Breast epithelium (tissue), 4 donors: ENCODE measurements around the gene INS. TPM values are rescaled to one million over a fixed set of nuclear protein-coding genes. Genes with fewer than 3 reads are reported as not detected.

Source experiments
- DNase-seq, 2 donors: peaks; one replicate each; pipeline ENCODE4 v3.0.0-alpha.2; 2019; ENCODE audit warnings: low spot score in 2 of 2
- H3K27ac ChIP-seq, 2 donors: fragments of 200-600 bp; sonication (generic) in 1 of 2; one replicate each; pipeline ENCODE4 v1.5.1; 2016 to 2019; ENCODE audit warnings: mild to moderate bottlenecking in 1 of 2
- H3K27me3 ChIP-seq, 2 donors: fragments of 200-600 bp; sonication (generic) in 1 of 2; one replicate each; pipeline versions ENCODE4 v1.5.1 to v1.6.0; 2017 to 2019; ENCODE audit warnings: control low read depth in 1 of 2, mild to moderate bottlenecking in 1 of 2
- H3K36me3 ChIP-seq: fragments of 200-600 bp; one replicate; pipeline ENCODE4 v1.5.1; 2019
- H3K4me1 ChIP-seq, 2 donors: fragments of 200-600 bp; sonication (generic); one replicate each; pipeline ENCODE4 v1.5.1; 2016 to 2019; ENCODE audit warnings: control low read depth in 1 of 2
- H3K4me3 ChIP-seq, 3 donors: fragments of 200-600 bp; sonication (generic); 1 replicate in 2 of 3; 2 replicates in 1 of 3; pipeline ENCODE4 v1.5.1; 2016 to 2019; ENCODE audit warnings: mild to moderate bottlenecking in 3 of 3, moderate library complexity in 2 of 3
- H3K9me3 ChIP-seq, 2 donors: fragments of 200-600 bp; sonication (generic) in 1 of 2; one replicate each; pipeline ENCODE4 v1.5.1; 2016 to 2019; ENCODE audit warnings: control low read depth in 1 of 2
- POLR2A ChIP-seq: fragments of 450-650 bp; IDR thresholded peaks from one replicate; pipeline ENCODE4 v1.6.1; 2016; ENCODE audit warnings: antibody characterized with exemption, mild to moderate bottlenecking, moderate library complexity
- POLR2AphosphoS5 ChIP-seq, 3 donors: sonication (generic); formaldehyde crosslinking; IDR thresholded peaks; one replicate each; pipeline ENCODE4 v1.6.1; 2017; ENCODE audit warnings: antibody characterized with exemption in 3 of 3
- intact Hi-C: fragments of 100-400 bp; cut with DNase I; formaldehyde crosslinking; loops from one replicate; pipeline ENCODE4 v1.15.1; 2023; ENCODE audit warnings: low total_unique reads
- total RNA-seq, 3 donors: library from RNA; depleted of rRNA; stranded (reverse); fragments of >200 nt; gene quantifications; one replicate each; pipeline ENCODE4 v1.1.0, GENCODE V29; 2016
- TF ChIP-seq, protein P1 (sequence below), 3 donors: fragments of 450-650 bp; IDR thresholded peaks; one replicate each; pipeline ENCODE4 v1.5.1; 2016 to 2017; ENCODE audit warnings: antibody characterized with exemption in 3 of 3, mild to moderate bottlenecking in 3 of 3, moderate library complexity in 3 of 3

INS gene
- total RNA-seq, 3 donors from 2014 or later = not detected

DNA sequence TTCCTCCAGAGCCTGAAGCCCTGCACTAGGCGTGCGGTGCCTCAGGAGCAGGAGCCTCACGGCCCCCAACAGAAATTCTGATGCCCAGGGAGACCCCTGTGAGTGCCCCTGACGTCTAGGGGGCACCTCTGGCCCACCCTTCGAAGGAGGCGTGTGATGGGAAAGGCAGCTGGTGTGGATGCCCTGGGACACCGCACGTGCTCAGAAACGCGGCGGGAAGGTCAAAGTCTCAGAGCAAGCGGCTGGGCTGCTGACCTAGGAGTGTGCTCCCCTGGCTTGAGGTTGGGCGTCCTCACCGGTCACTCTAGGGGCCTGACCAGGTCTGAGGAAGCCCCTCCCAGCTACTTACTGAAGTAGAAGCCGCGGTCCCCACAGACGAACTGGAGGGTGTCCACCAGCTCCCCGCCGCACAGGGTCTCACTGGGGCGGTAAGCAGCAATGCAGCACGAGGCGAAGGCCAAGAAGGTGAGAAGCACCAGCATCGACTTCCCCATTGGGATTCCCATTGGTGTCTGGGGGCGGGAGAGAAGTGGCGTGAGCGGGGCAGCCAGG is 25.9 kb downstream of the INS start:
- Histone ChIP-seq H3K4me1 (peaks cover 7 to 8% of the 10 kb centered on the region in 2 donors), H3K27me3 (peaks cover 9 to 80% of the 10 kb centered on the region in 2 donors), H3K4me3 (no peak overlapping the region), H3K27ac (no peak overlapping the region), H3K9me3 (no peaks in the 10 kb centered on the region), H3K36me3 (no peaks in the 10 kb centered on the region)
- intact Hi-C loops = no loop called here
- DNase-seq = no peak
- TF ChIP-seq POLR2A (no peak), POLR2AphosphoS5 (IDR thresholded peaks at IDR 0.05) (no peak)
- TF ChIP-seq, protein P1, sequence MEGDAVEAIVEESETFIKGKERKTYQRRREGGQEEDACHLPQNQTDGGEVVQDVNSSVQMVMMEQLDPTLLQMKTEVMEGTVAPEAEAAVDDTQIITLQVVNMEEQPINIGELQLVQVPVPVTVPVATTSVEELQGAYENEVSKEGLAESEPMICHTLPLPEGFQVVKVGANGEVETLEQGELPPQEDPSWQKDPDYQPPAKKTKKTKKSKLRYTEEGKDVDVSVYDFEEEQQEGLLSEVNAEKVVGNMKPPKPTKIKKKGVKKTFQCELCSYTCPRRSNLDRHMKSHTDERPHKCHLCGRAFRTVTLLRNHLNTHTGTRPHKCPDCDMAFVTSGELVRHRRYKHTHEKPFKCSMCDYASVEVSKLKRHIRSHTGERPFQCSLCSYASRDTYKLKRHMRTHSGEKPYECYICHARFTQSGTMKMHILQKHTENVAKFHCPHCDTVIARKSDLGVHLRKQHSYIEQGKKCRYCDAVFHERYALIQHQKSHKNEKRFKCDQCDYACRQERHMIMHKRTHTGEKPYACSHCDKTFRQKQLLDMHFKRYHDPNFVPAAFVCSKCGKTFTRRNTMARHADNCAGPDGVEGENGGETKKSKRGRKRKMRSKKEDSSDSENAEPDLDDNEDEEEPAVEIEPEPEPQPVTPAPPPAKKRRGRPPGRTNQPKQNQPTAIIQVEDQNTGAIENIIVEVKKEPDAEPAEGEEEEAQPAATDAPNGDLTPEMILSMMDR (IDR thresholded peaks at IDR 0.05) = no peak

DNA sequence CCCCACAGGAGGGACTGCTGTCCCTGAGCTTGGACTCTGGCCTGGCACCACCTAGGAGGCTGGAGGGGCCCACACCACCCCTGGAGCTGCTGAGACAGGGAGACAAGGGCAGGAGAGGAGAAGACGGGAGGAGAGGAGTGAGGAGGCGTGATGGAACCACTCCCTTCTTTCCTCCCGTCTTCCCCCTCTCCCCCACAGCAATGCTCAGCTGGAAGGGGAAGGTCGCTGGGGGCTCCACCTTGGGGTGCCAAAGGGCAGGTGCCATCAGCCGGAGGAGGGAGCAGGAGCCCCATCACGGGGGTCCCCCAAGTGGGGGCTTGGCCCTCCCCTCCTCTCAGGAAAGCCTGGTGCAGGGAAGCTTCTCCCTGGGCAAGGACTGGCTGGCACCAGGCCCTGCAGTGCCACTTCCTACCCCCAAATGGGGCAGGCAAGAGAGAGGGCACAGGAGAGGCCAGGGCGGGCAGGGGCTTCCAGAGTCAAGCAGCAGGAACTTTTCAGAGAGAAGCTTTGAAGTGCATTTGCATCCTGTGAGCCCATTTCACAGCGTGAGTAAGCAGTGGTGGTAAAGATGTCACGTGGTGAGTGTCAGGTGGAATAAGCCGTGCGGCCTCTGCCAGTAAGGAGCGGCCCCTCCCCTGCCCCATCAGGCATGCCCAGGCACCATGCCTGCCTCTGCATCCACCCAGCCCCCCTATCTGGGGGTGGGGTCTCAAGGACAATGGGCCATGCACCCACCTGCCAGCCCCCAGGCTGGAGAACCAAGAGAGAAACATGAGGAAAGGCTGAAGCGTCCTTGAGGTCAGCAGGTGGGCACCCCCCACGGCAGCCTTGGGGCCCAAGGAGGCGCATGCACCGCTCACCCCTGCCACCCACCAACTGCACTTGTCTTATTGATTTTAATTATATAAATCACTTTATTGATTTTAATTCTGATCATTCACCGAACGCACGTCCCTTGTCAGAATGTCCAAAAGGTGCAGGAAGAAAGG is 26.7 kb downstream of the INS start:
- DNase-seq = no peak
- TF ChIP-seq, protein P1 (IDR thresholded peaks at IDR 0.05) = no peak
- TF ChIP-seq POLR2A (no peak), POLR2AphosphoS5 (IDR thresholded peaks at IDR 0.05) (no peak)
- Histone ChIP-seq H3K9me3 (no peaks in the 10 kb centered on the region), H3K4me1 (peaks cover 7 to 8% of the 10 kb centered on the region in 2 donors), H3K27me3 (peaks cover 3 to 81% of the 10 kb centered on the region in 2 donors), H3K36me3 (no peaks in the 10 kb centered on the region), H3K27ac (no peak overlapping the region), H3K4me3 (no peak overlapping the region)
- intact Hi-C loops = loop anchor here (5.0 kb wide), 1 partner anchor 852 kb away; no protein-coding TSS in a partner anchor

DNA sequence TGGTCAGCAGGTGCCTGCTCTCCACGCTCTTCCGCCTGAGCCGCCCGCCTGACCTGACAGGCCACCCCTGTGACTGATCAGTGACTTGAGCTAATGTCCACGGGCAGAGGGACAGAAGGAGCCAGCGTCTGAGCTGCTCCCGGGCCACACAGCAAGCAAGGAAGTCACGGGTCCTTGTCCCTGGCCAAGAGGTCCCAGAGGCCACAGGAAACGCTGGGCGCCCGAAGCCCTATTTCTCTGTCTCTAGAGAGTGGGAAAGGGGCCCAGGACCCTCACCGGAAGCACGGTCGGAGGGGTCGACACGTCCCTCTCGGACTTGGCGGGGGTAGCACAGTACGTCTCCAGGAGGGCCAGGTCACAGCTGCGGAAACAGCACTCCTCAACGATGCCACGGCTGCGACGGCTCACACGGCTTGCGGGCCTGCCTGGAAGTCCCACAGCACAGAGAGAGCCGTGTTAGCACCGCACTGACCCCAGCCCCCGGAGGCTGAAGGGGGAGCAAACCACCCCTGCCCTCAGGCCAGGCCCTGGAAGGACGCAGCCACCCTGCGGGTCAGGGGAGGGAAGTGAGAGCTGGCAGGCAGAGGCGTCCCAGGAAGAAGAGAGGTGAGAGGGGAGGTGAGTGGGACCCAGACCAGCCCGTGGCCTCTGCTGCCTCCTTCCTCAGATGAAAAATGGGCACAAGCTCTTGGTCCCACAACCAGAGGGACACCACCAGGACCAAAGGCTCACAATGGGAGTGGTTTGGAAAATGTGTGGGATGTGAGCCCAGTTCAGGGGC is 27.6 kb downstream of the INS start:
- H3K27me3 ChIP-seq = peaks cover 3 to 82% of the 10 kb centered on the region in 2 donors
- peaks cover 7 to 8% of the 10 kb centered on the region in 2 donors for H3K4me1 ChIP-seq
- H3K9me3 ChIP-seq = no peaks in the 10 kb centered on the region
- intact Hi-C loops = loop anchor here (5.0 kb wide), 1 partner anchor 851 kb away; no protein-coding TSS in a partner anchor
- H3K4me3 ChIP-seq = no peak overlapping the region
- no peak for DNase-seq
- H3K36me3 ChIP-seq = no peaks in the 10 kb centered on the region
- H3K27ac ChIP-seq = no peak overlapping the region
- no peak for TF ChIP-seq POLR2A
- TF ChIP-seq POLR2AphosphoS5 (IDR thresholded peaks at IDR 0.05) = no peak
- TF ChIP-seq, protein P1 (IDR thresholded peaks at IDR 0.05) = no peak

DNA sequence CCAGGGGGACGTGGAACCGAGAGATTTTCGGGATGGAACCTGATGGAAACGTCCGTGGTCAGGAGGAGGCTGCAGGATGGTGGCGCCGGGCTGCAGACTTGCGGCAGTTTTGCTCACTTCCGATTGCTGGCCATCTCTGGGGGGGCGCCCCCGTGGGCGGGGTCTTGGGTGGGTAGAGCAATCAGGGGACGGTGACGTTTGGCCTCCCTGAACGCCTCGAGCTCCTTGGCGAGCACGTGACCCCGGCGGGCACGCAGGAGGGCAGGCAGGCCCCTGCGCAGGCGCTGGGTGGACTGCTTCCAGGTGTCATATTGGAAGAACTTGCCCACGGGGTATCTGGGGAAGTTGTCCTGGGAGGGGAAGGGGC is 28.2 kb downstream of the INS start:
- intact Hi-C loops = loop anchor here (5.0 kb wide), 1 partner anchor 851 kb away; no protein-coding TSS in a partner anchor
- Histone ChIP-seq H3K27me3 (peaks cover 3 to 84% of the 10 kb centered on the region in 2 donors), H3K36me3 (no peaks in the 10 kb centered on the region)

More for the DNA sequence above, 28.2 kb downstream of the INS start:
- H3K4me3 ChIP-seq = no peak overlapping the region
- no peak for TF ChIP-seq POLR2AphosphoS5 (IDR thresholded peaks at IDR 0.05)
- TF ChIP-seq, protein P1 (IDR thresholded peaks at IDR 0.05) = no peak
- no peak for TF ChIP-seq POLR2A
- H3K27ac ChIP-seq = no peak overlapping the region
- DNase-seq = no peak
- H3K4me1 ChIP-seq = peaks cover 6 to 7% of the 10 kb centered on the region in 2 donors
- no peaks in the 10 kb centered on the region for H3K9me3 ChIP-seq
